NCI-H2196 (cell line): ENCODE results near the gene ZNF506.
"Not testable (repeated sequence)": the region's sequence is repeated elsewhere in the genome, so short reads cannot be mapped to it uniquely, and the experiment has no call there.

Experiments
- DNase-seq: peaks from one replicate; lab custom pipeline; 2025; ENCODE audit not compliant: unreplicated experiment; lab: John Stamatoyannopoulos, UW

Gene ZNF506

GRCh38 chr19:19821366-19821951 lies at the start of gene ZNF506:
ZNF506 (minus strand) TSS chr19:19821750; CDS start chr19:19821603, 147 bp downstream.
- peak; percentile 98 for DNase-seq

- DNase-seq = not testable (repeated sequence)
Observed at GRCh38 chr19:19870086-19870485, 48.5 kb upstream of the ZNF506 start.

GRCh38 chr19:19866611-19867248 lies 45.2 kb upstream of the ZNF506 start:
- DNase-seq = no peak

GRCh38 chr19:19865750-19866610 lies 44.4 kb upstream of the ZNF506 start, which contains the start of gene ZNF253:
ZNF253 (plus strand) TSS chr19:19865882; CDS start chr19:19865997, 115 bp downstream.
- peak; percentile 95 for DNase-seq

GRCh38 chr19:19860756-19861390 lies 39.3 kb upstream of the ZNF506 start:
- DNase-seq = no peak

- DNase-seq = no peak
Observed at GRCh38 chr19:19858751-19859150, 37.2 kb upstream of the ZNF506 start.

- DNase-seq = not testable (repeated sequence)
Observed at GRCh38 chr19:19851740-19852139, 30.2 kb upstream of the ZNF506 start.

GRCh38 chr19:19849056-19849455 lies 27.5 kb upstream of the ZNF506 start:
- DNase-seq = no peak

GRCh38 chr19:19847781-19848180 lies 26.2 kb upstream of the ZNF506 start:
- DNase-seq = no peak

GRCh38 chr19:19835560-19836038 lies 14.0 kb upstream of the ZNF506 start:
- DNase-seq = no peak

GRCh38 chr19:19826875-19827274 lies 5.3 kb upstream of the ZNF506 start:
- no peak for DNase-seq

- no peak for DNase-seq
Observed at GRCh38 chr19:19823916-19824315, 2.4 kb upstream of the ZNF506 start.

GRCh38 chr19:19821976-19822375 lies 426 bp upstream of the ZNF506 start:
- not testable (repeated sequence) for DNase-seq

GRCh38 chr19:19820774-19821320 lies 703 bp downstream of the ZNF506 start:
- no peak for DNase-seq

GRCh38 chr19:19817357-19817756 lies 4.2 kb downstream of the ZNF506 start:
- no peak for DNase-seq

GRCh38 chr19:19816679-19817078 lies 4.9 kb downstream of the ZNF506 start:
- DNase-seq = no peak

GRCh38 chr19:19811999-19812398 lies 9.6 kb downstream of the ZNF506 start:
- DNase-seq = not testable (repeated sequence)

- no peak for DNase-seq
Observed at GRCh38 chr19:19805480-19805879, 16.1 kb downstream of the ZNF506 start.

- DNase-seq = no peak
Observed at GRCh38 chr19:19788015-19788414, 33.5 kb downstream of the ZNF506 start.

GRCh38 chr19:19785476-19785875 lies 36.1 kb downstream of the ZNF506 start:
- DNase-seq = not testable (repeated sequence)

- DNase-seq = no peak
Observed at GRCh38 chr19:19782783-19783182, 38.8 kb downstream of the ZNF506 start.
